Measurements from ENCODE around the gene TMEM184A.
A peak's percentile ranks its signal among the peaks of the same experiment; 100 is the strongest.
"Not testable (repeated sequence)": the region's sequence is repeated elsewhere in the genome, so short reads cannot be mapped to it uniquely, and the experiment has no call there.

The TMEM184A gene

GRCh38 chr7:1590887-1591286, 34.9 kb upstream of the TMEM184A start:
- no peak for DNase-seq (ENCODE audit: low read depth in 1 of 2, low spot score in 1 of 2)

- no peak for DNase-seq (ENCODE audit: low read depth in 1 of 2, low spot score in 1 of 2)
These were observed 34.5 kb upstream of the TMEM184A start for GRCh38 chr7:1590476-1590875.

GRCh38 chr7:1588978-1589377, 33.0 kb upstream of the TMEM184A start:
- DNase-seq (ENCODE audit: low read depth in 1 of 2, low spot score in 1 of 2) = no peak

DNA sequence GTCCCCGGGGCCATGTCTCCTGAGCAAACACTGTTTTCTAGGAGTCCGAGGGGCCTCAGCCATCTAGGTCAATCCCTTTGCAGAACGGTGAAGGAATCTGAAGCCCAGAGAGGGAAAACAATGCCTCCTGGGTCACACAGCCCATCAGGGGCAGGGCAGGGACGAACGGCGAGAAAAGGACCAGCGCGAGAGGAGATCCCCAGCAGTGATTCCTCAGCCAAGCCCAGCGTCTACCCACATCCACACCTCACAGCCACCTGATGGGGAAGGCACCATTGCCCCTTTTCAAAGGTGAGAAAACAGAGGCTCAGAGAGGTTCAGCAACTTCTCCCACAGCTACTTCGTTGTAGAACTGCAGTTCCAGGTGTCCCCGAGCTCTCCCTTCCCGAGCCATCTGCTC, 31.7 kb upstream of the TMEM184A start:
- DNase-seq (ENCODE audit: low read depth in 1 of 2, low spot score in 1 of 2) = no peak

DNA sequence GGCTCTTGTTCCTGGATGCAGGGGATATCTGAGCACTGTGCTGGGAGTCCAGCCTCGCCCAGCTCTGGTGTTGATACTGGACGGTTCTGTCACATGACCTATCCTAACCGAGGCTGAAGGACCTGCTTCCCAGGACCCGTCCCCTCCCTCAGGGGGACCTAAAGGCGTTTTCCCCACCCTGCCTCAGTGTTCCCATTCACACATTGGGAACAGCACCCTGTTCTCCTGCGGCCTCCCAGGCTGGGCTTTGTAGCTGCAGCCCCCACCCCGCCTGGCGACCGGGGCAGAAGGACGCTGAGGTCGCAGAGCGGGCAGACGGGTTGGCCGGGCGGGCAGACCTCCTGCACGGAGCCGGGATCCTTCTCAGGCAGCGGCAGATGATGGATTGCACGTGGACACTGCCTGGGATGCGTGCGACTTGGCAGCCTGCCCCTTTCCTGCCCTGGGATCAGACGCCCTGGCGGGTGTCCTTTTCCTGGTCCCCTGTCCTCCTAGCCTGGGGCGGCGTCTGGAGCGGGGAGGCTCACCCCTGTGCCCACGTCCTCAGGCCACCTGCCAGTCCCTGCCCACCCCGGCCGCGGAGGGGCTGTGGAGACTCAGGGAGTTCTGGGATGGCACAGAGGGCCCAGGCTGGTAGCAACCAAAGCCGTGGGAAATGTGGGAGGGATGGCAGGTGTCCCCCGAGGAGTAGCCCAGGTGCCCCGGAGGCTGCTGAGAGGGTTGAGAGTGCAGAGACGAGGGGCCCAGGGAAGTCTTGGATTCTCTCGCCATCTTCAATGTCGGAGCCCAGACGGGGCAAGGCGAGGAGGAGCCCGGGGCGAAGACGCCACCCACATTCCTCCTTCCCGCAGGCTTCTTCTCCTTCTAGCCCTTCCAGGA, 31.1 kb upstream of the TMEM184A start:
- DNase-seq (ENCODE audit: low read depth in 1 of 2, low spot score in 1 of 2) = no peak

- no peak for DNase-seq (ENCODE audit: low read depth in 1 of 2, low spot score in 1 of 2)
These were observed 30.3 kb upstream of the TMEM184A start for GRCh38 chr7:1586126-1586826.

DNA sequence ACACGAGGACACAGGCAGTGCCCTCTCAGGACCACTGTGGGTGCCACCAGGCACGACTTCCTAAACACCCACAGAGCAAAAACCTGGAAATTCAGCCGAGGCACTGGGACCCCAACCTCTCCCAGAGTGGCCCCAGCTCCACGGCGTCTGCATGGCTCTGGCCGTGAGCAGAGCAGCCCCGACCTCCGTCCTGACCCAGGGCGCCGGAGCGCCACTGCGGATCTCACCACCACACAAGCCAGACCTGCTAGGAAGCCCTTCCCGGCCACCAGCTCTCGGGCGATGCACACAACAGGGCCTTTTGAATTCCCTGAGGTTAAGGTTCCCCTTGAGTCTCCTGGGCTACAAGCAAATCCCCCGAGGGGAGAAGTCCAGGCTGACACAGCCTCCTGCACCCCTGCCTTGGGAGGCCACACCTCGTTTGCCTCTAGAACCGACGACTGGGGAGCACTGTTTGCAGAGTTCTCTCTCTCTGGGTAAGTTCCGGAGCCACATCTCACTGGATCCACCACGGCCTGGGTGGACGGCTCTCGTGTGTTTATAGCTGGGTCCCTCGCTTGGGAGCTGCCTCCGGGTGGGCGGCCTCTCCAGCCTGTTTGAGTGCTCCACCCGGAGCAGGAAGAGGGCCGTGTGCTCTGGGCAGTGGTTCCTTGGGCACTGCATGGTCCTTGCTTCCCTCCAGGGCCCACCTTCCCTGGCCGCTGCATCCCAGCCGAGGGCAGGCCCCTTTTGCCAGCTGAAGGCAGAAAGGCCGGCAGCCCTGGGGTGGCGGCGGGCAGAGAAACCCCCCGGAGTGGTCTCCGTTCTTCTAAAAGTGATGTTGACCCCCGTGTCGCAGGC, 29.4 kb upstream of the TMEM184A start:
- DNase-seq (ENCODE audit: low read depth in 1 of 2, low spot score in 1 of 2) = no peak

- no peak for DNase-seq (ENCODE audit: low read depth in 1 of 2, low spot score in 1 of 2)
These were observed 28.7 kb upstream of the TMEM184A start for GRCh38 chr7:1584700-1585099.

GRCh38 chr7:1583241-1583930, 27.4 kb upstream of the TMEM184A start:
- not testable (repeated sequence) for DNase-seq (ENCODE audit: low read depth in 1 of 2, low spot score in 1 of 2)

GRCh38 chr7:1580422-1581030, 24.5 kb upstream of the TMEM184A start:
- DNase-seq (ENCODE audit: low read depth in 1 of 2, low spot score in 1 of 2) = no peak

- DNase-seq (ENCODE audit: low read depth in 1 of 2, low spot score in 1 of 2) = peak; percentile 48 to 63
These were observed 23.7 kb upstream of the TMEM184A start for GRCh38 chr7:1579481-1580421.

GRCh38 chr7:1578513-1578912, 22.5 kb upstream of the TMEM184A start:
- DNase-seq (ENCODE audit: low read depth in 1 of 2, low spot score in 1 of 2) = no peak

- no peak for DNase-seq (ENCODE audit: low read depth in 1 of 2, low spot score in 1 of 2)
These were observed 20.7 kb upstream of the TMEM184A start for GRCh38 chr7:1576521-1577253.

DNA sequence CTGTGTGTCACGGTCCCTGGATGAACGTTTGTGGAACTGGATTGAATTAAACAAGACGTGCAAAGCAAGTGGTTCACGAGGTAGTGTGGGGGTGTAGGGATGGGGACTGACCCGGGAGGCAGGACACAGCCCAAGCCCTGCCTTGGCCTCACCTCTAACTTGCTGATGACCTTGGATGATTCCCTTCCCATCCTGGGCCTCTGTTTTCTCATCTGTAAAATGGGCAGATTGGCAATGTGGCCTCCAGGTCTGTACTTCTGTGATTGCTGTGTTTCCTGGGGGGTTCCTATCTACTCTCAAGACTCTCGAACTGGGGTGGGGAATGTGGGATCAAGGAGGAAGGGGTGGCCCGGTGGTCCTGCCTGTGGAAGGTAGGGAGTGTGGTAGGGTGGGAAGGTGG, 19.8 kb upstream of the TMEM184A start:
- DNase-seq (ENCODE audit: low read depth in 1 of 2, low spot score in 1 of 2) = no peak

- DNase-seq (ENCODE audit: low read depth in 1 of 2, low spot score in 1 of 2) = no peak
These were observed 16.3 kb upstream of the TMEM184A start for GRCh38 chr7:1572111-1572822.

DNA sequence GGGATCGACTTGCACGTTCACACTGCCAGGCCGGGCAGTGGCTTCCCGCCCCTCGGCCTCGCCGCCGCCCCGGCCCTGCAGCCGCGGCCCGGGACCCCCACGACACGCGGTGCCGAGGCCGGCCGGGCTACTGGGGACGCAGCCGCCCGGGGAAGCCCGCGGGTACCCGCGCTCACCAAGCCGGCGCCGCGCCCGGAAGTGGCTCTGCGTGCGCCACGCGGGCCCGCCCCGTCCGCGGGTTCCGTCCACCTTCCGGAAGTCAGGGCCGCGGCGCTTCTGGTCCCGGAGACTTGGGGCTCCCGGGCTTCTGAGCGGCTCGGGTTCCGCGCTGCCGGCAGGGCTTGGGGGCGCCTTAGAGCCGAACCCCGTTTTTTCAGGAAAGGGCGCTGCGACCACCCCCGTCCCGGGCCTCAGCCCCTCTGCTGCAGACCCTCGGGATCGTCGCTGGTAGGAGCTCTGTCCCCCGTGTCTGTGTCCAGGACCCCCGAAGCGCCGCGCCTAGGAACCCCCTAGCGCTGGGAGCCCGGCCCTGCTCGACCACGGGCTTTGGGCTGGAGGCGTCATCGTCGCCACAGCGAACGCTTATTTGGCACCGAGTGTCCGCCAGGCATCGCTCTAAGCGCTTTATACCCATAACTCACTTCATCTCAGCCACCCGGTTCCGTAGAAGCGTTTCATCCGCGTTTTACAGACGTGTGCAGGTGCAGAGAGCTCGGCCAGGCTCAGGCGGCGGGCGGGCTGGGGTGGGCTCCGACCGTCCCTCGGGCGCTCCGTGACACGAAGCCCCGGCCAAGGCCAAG, 14.0 kb upstream of the TMEM184A start, which contains the start of gene PSMG3:
Gene PSMG3 (minus strand): TSS at position 200 of the 800 bp plus-strand sequence. CDS start 693 bp downstream, outside the sequence.
- DNase-seq (ENCODE audit: low read depth in 1 of 2, low spot score in 1 of 2) = peak; percentile 73 to 83

DNA sequence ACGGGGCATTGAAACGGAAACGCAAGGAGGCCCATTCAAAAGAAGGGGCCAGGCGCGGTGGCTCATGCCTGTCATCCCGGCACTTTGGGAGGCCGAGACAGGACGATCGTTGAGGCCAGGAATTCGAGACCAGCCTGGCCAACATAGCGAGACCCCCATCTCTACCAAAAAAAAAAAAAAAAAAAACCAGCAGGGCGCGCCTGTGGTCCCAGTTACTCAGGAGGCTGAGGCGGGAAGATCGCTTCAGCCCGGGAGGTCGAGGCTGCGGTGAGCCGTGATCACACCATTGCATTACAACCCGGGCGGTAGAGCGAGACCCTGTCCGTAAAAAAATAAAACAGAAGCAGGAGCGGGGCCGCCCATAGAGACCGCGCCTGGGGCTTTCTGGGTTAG, 13.4 kb upstream of the TMEM184A start:
- no peak for DNase-seq (ENCODE audit: low read depth in 1 of 2, low spot score in 1 of 2)

Measured in stimulated activated CD4-positive, alpha-beta T cell treated with anti-CD3 and anti-CD28 coated beads, Interleukin-15, amount 100 ng/mL, for 1 hour (primary cell).